GM21528 (cell line): ENCODE data around the gene SESTD1.
"Not testable (repeated sequence)": the region's sequence is repeated elsewhere in the genome, so short reads cannot be mapped to it uniquely, and the experiment has no call there.

Experiments used
- ATAC-seq: cut with Tn5 transposase; IDR thresholded peaks from one replicate; pipeline ENCODE4 v1.9.1; 2021; ENCODE audit warnings: mild to moderate bottlenecking, moderate library complexity; ENCODE audit not compliant: unreplicated experiment, low FRiP score

The SESTD1 gene

GRCh38 chr2:179057737-179058136 lies 206.9 kb downstream of the SESTD1 start:
- no peak for ATAC-seq

GRCh38 chr2:179053568-179053967 lies 211.1 kb downstream of the SESTD1 start:
- ATAC-seq: not testable (repeated sequence)
